Loucy (cell line): ENCODE results near the gene KCNK13.
"Not testable (repeated sequence)": the region's sequence is repeated elsewhere in the genome, so short reads cannot be mapped to it uniquely, and the experiment has no call there.

Source experiments
- H2AFZ ChIP-seq: fragments of 200-600 bp; sonication (generic); 2 replicates; pipeline ENCODE4 v1.6.0; 2016; ENCODE audit warnings: antibody characterized with exemption, mild to moderate bottlenecking, low read length, moderate library complexity
- H3F3A ChIP-seq: fragments of 200-600 bp; 2 replicates; pipeline ENCODE4 v1.6.0; 2016; ENCODE audit warnings: antibody characterized with exemption, low read depth, mild to moderate bottlenecking
- H3K27me3 ChIP-seq: fragments of 200-600 bp; sonication (generic); 2 replicates; pipeline ENCODE4 v1.6.1; 2014; ENCODE audit warnings: low read length, mild to moderate bottlenecking; ENCODE audit not compliant: insufficient read depth, poor library complexity, severe bottlenecking
- H3K36me3 ChIP-seq: fragments of 200-600 bp; sonication (generic); 2 replicates; pipeline ENCODE4 v1.6.1; 2016; ENCODE audit warnings: low read length; ENCODE audit not compliant: insufficient read depth
- H3K4me1 ChIP-seq: fragments of 200-600 bp; sonication (generic); 2 replicates; pipeline ENCODE4 v1.5.1; 2014; ENCODE audit warnings: low read length, mild to moderate bottlenecking; ENCODE audit not compliant: insufficient read depth, poor library complexity, severe bottlenecking
- H3K4me2 ChIP-seq: fragments of 200-600 bp; sonication (generic); 2 replicates; pipeline ENCODE4 v1.6.0; 2014; ENCODE audit warnings: antibody characterized with exemption, low read length, low read depth, mild to moderate bottlenecking; ENCODE audit not compliant: poor library complexity, severe bottlenecking
- H3K4me3 ChIP-seq: fragments of 200-600 bp; sonication (generic); 2 replicates; pipeline ENCODE4 v1.5.1; 2014; ENCODE audit warnings: low read length, mild to moderate bottlenecking, mixed read lengths; ENCODE audit not compliant: poor library complexity, severe bottlenecking
- H3K79me2 ChIP-seq: fragments of 200-600 bp; sonication (generic); 2 replicates; pipeline ENCODE4 v1.6.1; 2014; ENCODE audit warnings: low read length; ENCODE audit not compliant: insufficient read depth
- H3K9ac ChIP-seq: fragments of 200-600 bp; sonication (generic); 2 replicates; pipeline ENCODE4 v1.6.0; 2014; ENCODE audit warnings: mild to moderate bottlenecking, low read depth, low read length, moderate library complexity; ENCODE audit not compliant: poor library complexity, severe bottlenecking
- H3K9me2 ChIP-seq: fragments of 200-600 bp; sonication (generic); replicated peaks from 2 replicates; pipeline ENCODE4 v1.6.1; 2016; ENCODE audit warnings: low read depth, low read length, mixed read lengths
- H3K9me3 ChIP-seq: fragments of 200-600 bp; sonication (generic); 2 replicates; pipeline ENCODE4 v1.6.1; 2014; ENCODE audit warnings: mild to moderate bottlenecking, antibody characterized with exemption, low read length, low read depth; ENCODE audit not compliant: insufficient read depth
- H4K20me1 ChIP-seq: fragments of 200-600 bp; sonication (generic); 2 replicates; pipeline ENCODE4 v1.6.0; 2014; ENCODE audit warnings: antibody characterized with exemption, low read length, mild to moderate bottlenecking; ENCODE audit not compliant: insufficient read depth, poor library complexity, severe bottlenecking
- EZH2phosphoT487 ChIP-seq: fragments of 200-600 bp; IDR thresholded peaks from 2 replicates; pipeline ENCODE4 v1.6.1; 2018; ENCODE audit warnings: antibody characterized with exemption, mild to moderate bottlenecking, moderate library complexity, borderline replicate concordance
- TF ChIP-seq, protein P1 (sequence below): fragments of 200-600 bp; sonication (generic); conservative IDR thresholded peaks from 2 replicates; pipeline ENCODE4 v1.5.1; 2014; ENCODE audit warnings: mild to moderate bottlenecking, antibody characterized with exemption, low read length

The KCNK13 gene

DNA sequence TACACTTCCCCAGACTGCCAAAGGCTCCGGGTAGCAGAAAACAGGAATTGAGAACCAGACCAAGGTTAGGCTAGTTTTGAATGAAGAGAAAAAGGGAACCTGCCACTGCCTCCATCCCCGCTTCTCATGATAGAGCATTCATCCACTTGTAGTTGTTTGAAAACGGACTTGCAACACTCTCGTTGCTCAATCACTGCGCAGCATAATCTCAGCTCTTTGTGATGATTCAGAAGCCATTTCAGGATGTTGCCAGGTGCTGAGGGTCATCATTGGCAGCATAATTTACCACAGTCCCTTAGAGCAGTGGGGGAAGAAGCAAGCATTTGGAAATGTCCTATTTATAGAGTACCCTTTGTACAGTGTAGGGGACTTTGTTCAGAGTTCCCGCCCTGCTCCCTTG is 25.6 kb downstream of the KCNK13 start:
- Histone ChIP-seq H3K9ac (no peak overlapping the region), H4K20me1 (no peaks in the 10 kb centered on the region), H3K9me3 (no peaks in the 10 kb centered on the region), H3K4me3 (no peak overlapping the region), H3K4me2 (no peak overlapping the region), H3F3A (no peaks in the 10 kb centered on the region), H3K79me2 (no peaks in the 10 kb centered on the region), H3K27me3 (no peaks in the 10 kb centered on the region), H3K36me3 (no peaks in the 10 kb centered on the region), H3K9me2 (no peaks in the 10 kb centered on the region), H3K4me1 (no peaks in the 10 kb centered on the region), H2AFZ (no peak overlapping the region)
- TF ChIP-seq, protein P1, sequence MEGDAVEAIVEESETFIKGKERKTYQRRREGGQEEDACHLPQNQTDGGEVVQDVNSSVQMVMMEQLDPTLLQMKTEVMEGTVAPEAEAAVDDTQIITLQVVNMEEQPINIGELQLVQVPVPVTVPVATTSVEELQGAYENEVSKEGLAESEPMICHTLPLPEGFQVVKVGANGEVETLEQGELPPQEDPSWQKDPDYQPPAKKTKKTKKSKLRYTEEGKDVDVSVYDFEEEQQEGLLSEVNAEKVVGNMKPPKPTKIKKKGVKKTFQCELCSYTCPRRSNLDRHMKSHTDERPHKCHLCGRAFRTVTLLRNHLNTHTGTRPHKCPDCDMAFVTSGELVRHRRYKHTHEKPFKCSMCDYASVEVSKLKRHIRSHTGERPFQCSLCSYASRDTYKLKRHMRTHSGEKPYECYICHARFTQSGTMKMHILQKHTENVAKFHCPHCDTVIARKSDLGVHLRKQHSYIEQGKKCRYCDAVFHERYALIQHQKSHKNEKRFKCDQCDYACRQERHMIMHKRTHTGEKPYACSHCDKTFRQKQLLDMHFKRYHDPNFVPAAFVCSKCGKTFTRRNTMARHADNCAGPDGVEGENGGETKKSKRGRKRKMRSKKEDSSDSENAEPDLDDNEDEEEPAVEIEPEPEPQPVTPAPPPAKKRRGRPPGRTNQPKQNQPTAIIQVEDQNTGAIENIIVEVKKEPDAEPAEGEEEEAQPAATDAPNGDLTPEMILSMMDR = no peak
- TF ChIP-seq EZH2phosphoT487 = no peak

DNA sequence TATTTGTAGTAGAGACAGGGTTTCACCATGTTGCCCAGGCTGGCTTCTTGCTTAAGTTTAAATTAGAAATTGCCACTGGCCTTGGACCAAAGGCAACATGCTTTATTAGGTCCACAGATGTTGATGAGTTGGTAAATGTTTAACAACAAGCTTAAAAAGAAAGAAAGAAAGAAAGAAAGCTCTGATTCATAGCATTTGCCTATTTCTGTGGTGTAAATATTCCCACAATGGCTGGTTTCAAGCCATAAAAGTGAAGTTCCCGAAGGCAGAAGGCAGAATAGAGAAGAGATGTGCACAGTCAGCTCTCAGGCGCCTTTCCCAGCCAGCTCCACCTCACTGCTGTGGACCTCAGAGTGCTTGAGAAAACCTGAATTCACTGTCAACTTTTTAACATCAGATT is 26.4 kb downstream of the KCNK13 start:
- Histone ChIP-seq H3K79me2 (no peaks in the 10 kb centered on the region), H3K9me2 (no peaks in the 10 kb centered on the region), H3F3A (no peaks in the 10 kb centered on the region), H3K9me3 (no peaks in the 10 kb centered on the region), H3K4me2 (no peak overlapping the region), H3K4me1 (no peaks in the 10 kb centered on the region), H4K20me1 (no peaks in the 10 kb centered on the region), H3K9ac (no peak overlapping the region), H3K36me3 (no peaks in the 10 kb centered on the region), H2AFZ (no peak overlapping the region), H3K27me3 (no peaks in the 10 kb centered on the region), H3K4me3 (no peak overlapping the region)
- TF ChIP-seq EZH2phosphoT487 = no peak

DNA sequence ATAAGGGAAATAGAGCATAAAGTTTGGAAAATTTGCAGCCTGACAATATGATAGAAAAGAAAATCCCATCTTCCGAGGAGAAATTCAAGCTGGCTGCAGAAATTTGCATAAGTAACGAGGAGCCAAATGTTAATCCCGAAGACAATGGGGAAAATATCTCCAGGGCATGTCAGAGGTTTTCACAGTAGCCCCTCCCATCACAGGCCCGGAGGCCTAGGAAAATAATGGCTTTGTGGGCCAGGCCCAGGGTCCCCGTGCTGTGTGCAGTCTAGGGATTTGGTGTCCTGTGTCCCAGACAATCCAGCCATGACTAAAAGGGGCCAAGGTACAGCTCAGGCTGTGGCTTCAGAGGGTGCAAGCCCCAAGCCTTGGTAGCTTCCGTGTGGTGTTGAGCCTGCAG is 27.7 kb downstream of the KCNK13 start:
- H4K20me1 ChIP-seq, H3F3A ChIP-seq, H3K36me3 ChIP-seq, H3K4me2 ChIP-seq, H3K4me3 ChIP-seq, H3K9me2 ChIP-seq, H3K9me3 ChIP-seq, H2AFZ ChIP-seq, H3K9ac ChIP-seq, H3K4me1 ChIP-seq, H3K27me3 ChIP-seq, H3K79me2 ChIP-seq: not testable (repeated sequence)

DNA sequence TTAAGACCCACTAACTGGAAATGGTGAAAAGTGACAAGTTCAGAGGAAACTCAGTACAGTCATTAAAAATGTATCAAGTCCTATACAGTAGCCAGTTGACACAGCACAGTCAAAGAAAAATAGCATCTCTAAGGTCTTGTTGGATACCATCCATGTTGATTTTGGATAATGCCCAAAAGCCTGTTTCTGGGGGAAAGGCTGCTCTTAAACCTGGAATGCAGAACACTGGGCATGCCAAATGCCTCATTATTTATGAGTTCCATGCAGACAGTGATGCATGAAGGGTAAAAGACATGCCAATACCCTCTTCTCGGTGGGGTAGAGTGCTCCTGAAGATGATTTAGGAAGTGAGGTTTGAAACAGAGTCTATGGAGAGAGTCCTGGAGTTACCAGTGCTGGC is 29.6 kb downstream of the KCNK13 start:
- Histone ChIP-seq H3K36me3 (no peaks in the 10 kb centered on the region), H3K4me2 (no peak overlapping the region), H3K9ac (no peak overlapping the region), H3K4me3 (no peak overlapping the region), H3K4me1 (no peaks in the 10 kb centered on the region), H4K20me1 (no peaks in the 10 kb centered on the region), H3K27me3 (no peaks in the 10 kb centered on the region), H3K79me2 (no peaks in the 10 kb centered on the region), H3F3A (no peaks in the 10 kb centered on the region), H3K9me3 (no peaks in the 10 kb centered on the region), H2AFZ (no peak overlapping the region), H3K9me2 (no peaks in the 10 kb centered on the region)
- TF ChIP-seq EZH2phosphoT487 = no peak
- TF ChIP-seq, protein P1 = no peak
